ENCODE results near the gene DNAAF9.

The DNAAF9 gene

DNA sequence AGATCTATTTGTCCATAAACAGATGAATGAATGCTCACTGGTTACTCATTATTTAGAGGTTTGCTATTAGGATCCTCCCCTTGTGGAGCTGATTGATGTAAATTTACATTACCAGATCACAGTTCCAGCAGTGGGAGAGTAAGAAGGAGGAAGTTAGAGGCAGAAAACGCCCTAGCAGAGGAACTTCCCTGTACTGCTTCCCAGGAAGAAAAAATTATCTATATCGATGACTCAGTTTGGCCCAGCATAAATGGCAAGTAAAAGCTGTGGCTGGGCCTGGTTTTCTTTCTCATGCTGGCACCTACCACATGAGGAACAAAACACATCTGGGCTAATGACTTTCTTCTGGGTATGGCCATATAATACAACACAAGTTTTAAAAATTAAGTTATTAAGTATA lies 35.7 kb downstream of the DNAAF9 start:
- no peak for DNase-seq (ENCODE audit: low spot score)

DNA sequence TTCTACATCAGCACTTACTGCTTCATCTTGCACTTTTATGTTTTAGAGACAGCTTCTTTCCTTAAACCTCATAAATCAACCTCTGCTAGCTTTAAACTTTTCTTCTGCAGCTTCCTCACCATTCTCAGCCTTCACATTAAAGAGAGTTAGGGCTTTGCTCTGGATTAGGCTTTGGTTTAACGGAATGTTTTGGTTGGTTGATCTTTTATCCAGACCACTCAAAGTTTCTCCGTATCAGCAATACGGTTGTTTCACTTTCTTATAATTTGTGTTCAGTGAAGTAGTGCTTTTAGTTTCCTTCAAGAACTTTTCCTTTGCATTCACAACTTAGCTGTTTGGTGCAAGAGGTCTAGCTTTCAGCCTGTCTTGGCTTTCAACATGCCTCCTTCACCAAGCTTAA lies 40.4 kb downstream of the DNAAF9 start:
- no peak for DNase-seq (ENCODE audit: low spot score)

DNA sequence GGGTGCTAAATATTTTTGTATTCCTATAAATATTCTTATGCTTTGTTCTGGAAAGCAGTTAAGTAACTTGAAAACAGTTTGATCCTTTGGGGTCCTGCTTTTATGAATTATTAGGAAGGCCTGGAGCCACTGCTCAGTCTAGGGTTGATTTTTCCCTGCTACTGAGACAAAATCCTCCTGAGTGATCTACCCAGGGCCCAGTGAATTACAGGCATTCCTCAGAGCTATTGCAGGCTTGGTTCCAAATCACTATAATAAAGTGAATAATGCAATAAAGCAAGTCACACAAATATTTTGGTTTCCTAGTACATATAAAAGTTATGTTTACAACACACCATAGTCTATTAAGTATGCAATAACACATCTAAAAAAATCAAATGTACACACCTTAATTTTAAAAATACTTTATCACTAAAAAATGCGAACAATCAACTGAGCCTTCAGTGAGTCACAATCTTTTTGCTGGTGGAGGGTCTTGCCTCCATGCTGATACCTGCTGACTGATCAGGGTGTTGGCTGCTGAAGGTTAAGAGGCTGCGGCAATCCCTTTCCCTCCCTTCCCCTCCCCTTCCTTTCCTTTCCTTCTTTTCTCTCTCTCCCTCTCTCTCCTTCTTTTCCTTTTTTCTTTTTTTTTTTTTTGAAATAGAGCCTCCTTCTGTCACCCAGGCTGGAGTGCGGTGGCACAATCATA lies 43.0 kb downstream of the DNAAF9 start:
- DNase-seq (ENCODE audit: low spot score), result no peak

DNA sequence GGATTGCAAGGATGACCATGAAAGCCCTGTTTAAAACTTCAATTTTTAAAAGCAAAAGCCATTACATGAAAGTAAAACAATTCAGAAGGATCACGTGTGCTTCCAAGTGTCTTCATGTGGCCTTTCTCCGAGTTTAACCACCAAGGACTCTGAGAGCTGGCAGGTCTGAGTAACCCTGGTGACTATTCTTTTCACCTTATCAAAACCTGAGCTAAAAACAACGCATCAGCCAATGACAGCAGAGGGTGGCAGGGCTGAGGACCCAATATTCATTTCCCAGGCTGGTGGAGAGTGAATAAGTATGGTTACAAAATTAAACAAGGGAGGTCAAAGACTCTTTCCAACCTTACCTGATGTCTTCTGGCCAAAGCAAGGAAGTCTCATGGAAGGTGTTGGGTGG lies 46.7 kb downstream of the DNAAF9 start:
- DNase-seq (ENCODE audit: low spot score), result no peak

DNA sequence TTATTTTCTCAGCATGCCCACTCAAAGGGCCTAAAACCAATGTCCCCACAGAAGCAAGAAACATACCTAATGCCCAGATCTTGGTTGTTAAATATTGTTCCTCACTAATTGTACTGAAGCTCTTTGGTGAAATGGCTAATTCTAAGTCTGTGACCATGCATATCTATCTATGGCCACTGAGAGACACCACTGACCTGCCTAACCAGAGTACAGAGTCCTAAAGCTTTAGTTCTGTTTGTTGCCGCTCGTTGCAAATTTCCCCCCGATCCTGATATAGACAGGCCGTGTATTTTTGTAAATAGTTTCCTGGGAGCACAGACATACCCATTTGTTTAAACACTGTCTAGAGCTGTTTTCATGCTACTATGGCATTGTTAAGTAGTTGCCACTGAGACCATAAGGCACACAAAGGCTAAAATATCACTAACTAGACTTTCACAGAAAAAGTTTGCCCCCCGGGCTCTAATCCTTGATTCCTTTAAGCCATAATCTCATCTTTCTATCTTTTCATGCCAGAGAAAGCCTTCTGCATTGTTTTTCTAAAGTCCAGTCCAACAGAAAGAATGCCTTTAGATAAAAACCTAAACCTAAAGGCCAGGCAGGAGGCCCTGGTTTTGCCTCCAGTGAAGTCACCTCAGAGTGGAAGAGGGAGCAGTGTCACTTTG lies 48.7 kb downstream of the DNAAF9 start:
- DNase-seq (ENCODE audit: low spot score), result no peak

All from CD4-positive, alpha-beta T cell treated with Interleukin-15 for 4 hours (primary cell).